Effector memory CD8-positive, alpha-beta T cell (primary cell): Measurements from ENCODE around the gene CREB5.

Experiments
- ATAC-seq: fragments of 150-1000 bp; cut with Tn5 transposase; replicated peaks from 2 replicates; pipeline ENCODE4 v1.10.0; 2021; ENCODE audit warnings: mild to moderate bottlenecking, moderate library complexity
- DNase-seq, 3 experiments: peaks; one replicate each; pipeline ENCODE4 v3.0.0; 2021
- H3K27ac Mint-ChIP-seq, 2 donors: one replicate each; pipeline ENCODE4 v1.8.0; 2022; ENCODE audit warnings: mild to moderate bottlenecking in 2 of 2, mixed read lengths in 2 of 2, moderate library complexity in 2 of 2
- H3K27me3 Mint-ChIP-seq, 2 donors: one replicate each; pipeline ENCODE4 v1.8.0; 2022; ENCODE audit warnings: mixed read lengths in 2 of 2
- H3K36me3 Mint-ChIP-seq: one replicate; pipeline ENCODE4 v1.8.0; 2022; ENCODE audit warnings: mild to moderate bottlenecking, moderate library complexity, mixed read lengths; ENCODE audit not compliant: insufficient read depth
- H3K4me1 Mint-ChIP-seq, 2 donors: one replicate each; pipeline ENCODE4 v1.8.0; 2022; ENCODE audit warnings: low read depth in 2 of 2, mixed read lengths in 2 of 2
- H3K4me3 Mint-ChIP-seq, 2 donors: one replicate each; pipeline ENCODE4 v1.8.0; 2022; ENCODE audit warnings: mild to moderate bottlenecking in 2 of 2, mixed read lengths in 2 of 2, moderate library complexity in 2 of 2
- H3K9me3 Mint-ChIP-seq, 2 donors: one replicate each; pipeline ENCODE4 v1.8.0; 2022; ENCODE audit warnings: mixed read lengths in 2 of 2

The CREB5 gene

DNA sequence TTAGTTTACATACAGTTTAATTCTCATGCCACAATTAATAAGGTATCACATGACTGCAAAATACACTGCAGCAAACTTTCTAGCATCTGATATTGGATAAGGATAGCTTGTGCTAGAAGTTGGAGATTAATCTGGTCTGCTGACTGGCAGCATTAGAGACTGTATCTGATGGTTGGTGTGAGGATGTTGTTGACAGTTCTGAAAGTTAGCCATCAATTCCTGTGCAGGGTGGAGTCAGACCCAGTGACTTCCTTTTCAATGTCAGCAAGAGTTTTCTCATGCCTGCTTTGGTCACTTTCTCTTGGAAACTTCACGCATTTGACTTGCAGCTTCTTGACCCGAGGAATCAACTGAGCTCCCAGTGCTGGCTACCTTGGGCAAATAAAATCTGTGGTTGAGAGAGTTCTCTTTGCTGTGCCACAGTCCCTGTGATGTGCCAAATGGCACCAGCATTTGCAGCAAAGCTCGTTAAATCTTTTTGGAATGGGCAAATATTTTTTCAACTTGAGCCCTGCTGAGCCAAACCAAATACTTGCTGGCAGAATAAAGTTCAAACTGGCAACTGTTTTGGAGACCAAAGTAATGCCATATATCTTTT is 312.8 kb downstream of the CREB5 start:
- ATAC-seq (no peak), DNase-seq (no peak)
- Mint-ChIP-seq H3K4me1 (no peaks in the 10 kb centered on the region), H3K4me3 (no peak overlapping the region), H3K9me3 (no peaks in the 10 kb centered on the region), H3K36me3 (no peaks in the 10 kb centered on the region), H3K27ac (no peak overlapping the region), H3K27me3 (peaks cover 0 to 4% of the 10 kb centered on the region in 2 donors)

GRCh38 chr7:28725911-28726310 is 313.6 kb downstream of the CREB5 start:
- no peaks in the 10 kb centered on the region for H3K4me1 Mint-ChIP-seq
- ATAC-seq (no peak), DNase-seq (no peak)
- no peak overlapping the region for H3K4me3 Mint-ChIP-seq
- H3K9me3 Mint-ChIP-seq = no peaks in the 10 kb centered on the region
- H3K27me3 Mint-ChIP-seq = no peaks in the 10 kb centered on the region
- no peak overlapping the region for H3K27ac Mint-ChIP-seq
- H3K36me3 Mint-ChIP-seq = no peaks in the 10 kb centered on the region

GRCh38 chr7:28726555-28726954 is 314.2 kb downstream of the CREB5 start:
- Mint-ChIP-seq H3K36me3 (no peaks in the 10 kb centered on the region), H3K4me3 (no peak overlapping the region), H3K4me1 (no peaks in the 10 kb centered on the region), H3K27me3 (no peaks in the 10 kb centered on the region), H3K27ac (no peak overlapping the region), H3K9me3 (no peaks in the 10 kb centered on the region)
- ATAC-seq (no peak), DNase-seq (no peak)

DNA sequence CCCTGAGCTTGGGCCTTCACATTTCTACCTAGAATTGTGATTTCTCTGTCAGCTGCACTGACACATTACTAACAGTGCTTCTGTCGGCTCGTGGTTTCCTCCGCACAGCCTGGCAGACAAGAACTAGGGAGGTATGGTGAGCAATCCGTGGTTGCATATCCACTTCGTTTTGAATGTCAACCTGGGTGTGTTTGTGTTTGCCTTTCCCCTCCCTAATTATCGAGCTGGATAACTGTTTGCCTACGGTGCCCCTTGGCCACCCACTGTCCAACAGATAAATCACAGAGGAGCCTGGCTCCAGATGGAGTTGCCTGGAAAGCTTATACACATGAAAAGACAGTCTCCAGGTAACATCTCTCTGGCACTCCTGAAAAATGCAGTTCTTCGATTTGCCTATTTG is 317.0 kb downstream of the CREB5 start:
- no peaks in the 10 kb centered on the region for H3K36me3 Mint-ChIP-seq
- no peak overlapping the region for H3K4me3 Mint-ChIP-seq
- ATAC-seq = no peak
- H3K27ac Mint-ChIP-seq = no peak overlapping the region
- H3K9me3 Mint-ChIP-seq = no peaks in the 10 kb centered on the region
- peaks cover 11 to 14% of the 10 kb centered on the region in 2 donors for H3K27me3 Mint-ChIP-seq
- H3K4me1 Mint-ChIP-seq = no peaks in the 10 kb centered on the region
- DNase-seq = no peak

- ATAC-seq = no peak
- H3K27me3 Mint-ChIP-seq = peaks cover 11 to 14% of the 10 kb centered on the region in 2 donors
- DNase-seq = no peak
Measured at GRCh38 chr7:28729727-28730126, 317.4 kb downstream of the CREB5 start.

DNA sequence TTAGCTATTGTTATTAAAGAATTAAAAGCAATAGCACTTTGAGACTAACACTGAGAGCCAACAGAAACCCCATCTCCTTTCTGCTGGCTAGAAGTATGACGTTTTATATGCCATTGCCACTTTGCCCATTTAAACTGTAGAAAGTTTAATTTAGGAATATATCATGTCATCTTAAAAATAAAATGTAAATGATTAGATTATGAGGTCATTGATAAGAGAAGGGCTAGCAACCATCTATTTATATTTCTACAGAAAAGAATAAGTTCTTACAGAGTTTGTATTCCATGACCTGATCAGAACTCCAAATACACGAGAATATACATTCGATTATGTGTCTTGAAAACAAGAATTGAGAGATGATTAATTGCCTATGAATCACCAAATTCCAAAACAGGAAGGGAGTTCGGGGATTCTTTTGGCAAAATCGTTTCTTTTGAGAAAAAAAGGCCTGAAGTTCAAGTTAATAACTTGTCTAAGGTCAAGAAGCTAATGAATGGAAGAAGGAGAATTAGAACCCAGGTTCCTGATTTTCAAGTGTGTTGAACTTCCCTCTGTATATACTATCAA is 318.9 kb downstream of the CREB5 start:
- no peaks in the 10 kb centered on the region for H3K4me1 Mint-ChIP-seq
- H3K27ac Mint-ChIP-seq = no peak overlapping the region
- peaks cover 11 to 14% of the 10 kb centered on the region in 2 donors for H3K27me3 Mint-ChIP-seq
- DNase-seq (no peak), ATAC-seq (no peak)
- H3K9me3 Mint-ChIP-seq = no peaks in the 10 kb centered on the region
- no peaks in the 10 kb centered on the region for H3K36me3 Mint-ChIP-seq
- no peak overlapping the region for H3K4me3 Mint-ChIP-seq

More at GRCh38 chr7:28729727-28730126, 317.4 kb downstream of the CREB5 start:
- Mint-ChIP-seq H3K36me3 (no peaks in the 10 kb centered on the region), H3K4me1 (no peaks in the 10 kb centered on the region), H3K4me3 (no peak overlapping the region), H3K9me3 (no peaks in the 10 kb centered on the region), H3K27ac (no peak overlapping the region)

GRCh38 chr7:28732071-28732869 is 320.0 kb downstream of the CREB5 start:
- H3K4me3 Mint-ChIP-seq = no peak overlapping the region
- H3K27ac Mint-ChIP-seq = no peak overlapping the region
- ATAC-seq (no peak), DNase-seq (no peak)
- H3K36me3 Mint-ChIP-seq = no peaks in the 10 kb centered on the region
- no peaks in the 10 kb centered on the region for H3K9me3 Mint-ChIP-seq
- no peaks in the 10 kb centered on the region for H3K4me1 Mint-ChIP-seq
- H3K27me3 Mint-ChIP-seq = peaks cover 19 to 21% of the 10 kb centered on the region in 2 donors

DNA sequence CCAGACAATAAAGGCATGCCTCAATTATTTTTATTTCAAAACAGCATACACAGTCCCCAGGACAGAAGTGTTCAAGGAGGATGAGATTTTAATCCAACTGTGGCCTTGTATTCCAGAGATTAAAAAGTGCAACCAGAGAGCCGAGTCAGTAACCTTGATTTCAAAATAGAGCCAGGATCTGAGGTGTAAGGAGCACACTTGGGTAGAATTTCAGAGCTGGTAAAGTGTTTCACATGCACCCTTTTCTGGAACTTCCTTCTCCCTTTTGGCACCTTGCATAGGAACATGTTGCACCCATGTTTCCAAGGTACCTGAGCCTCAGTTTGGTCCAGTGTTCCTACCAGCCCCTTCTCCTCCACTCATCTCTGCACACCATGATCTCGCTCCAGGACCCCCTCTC is 320.7 kb downstream of the CREB5 start:
- no peak for DNase-seq
- H3K27ac Mint-ChIP-seq = no peak overlapping the region
- H3K27me3 Mint-ChIP-seq = peaks cover 19 to 21% of the 10 kb centered on the region in 2 donors
- H3K4me1 Mint-ChIP-seq = no peaks in the 10 kb centered on the region
- H3K36me3 Mint-ChIP-seq = no peaks in the 10 kb centered on the region
- no peak for ATAC-seq
- no peak overlapping the region for H3K4me3 Mint-ChIP-seq
- H3K9me3 Mint-ChIP-seq = no peaks in the 10 kb centered on the region

- no peaks in the 10 kb centered on the region for H3K4me1 Mint-ChIP-seq
- H3K36me3 Mint-ChIP-seq = peaks cover 3% of the 10 kb centered on the region
- no peak overlapping the region for H3K4me3 Mint-ChIP-seq
- H3K27ac Mint-ChIP-seq = no peak overlapping the region
- no peaks in the 10 kb centered on the region for H3K9me3 Mint-ChIP-seq
- ATAC-seq (no peak), DNase-seq (no peak)
- peaks cover 11 to 17% of the 10 kb centered on the region in 2 donors for H3K27me3 Mint-ChIP-seq
Measured at GRCh38 chr7:28738412-28738811, 326.1 kb downstream of the CREB5 start.

GRCh38 chr7:28739128-28739527 is 326.8 kb downstream of the CREB5 start:
- DNase-seq (no peak), ATAC-seq (no peak)
- Mint-ChIP-seq H3K4me3 (no peak overlapping the region), H3K9me3 (no peaks in the 10 kb centered on the region), H3K27ac (no peak overlapping the region), H3K27me3 (peaks cover 8 to 14% of the 10 kb centered on the region in 2 donors), H3K4me1 (no peaks in the 10 kb centered on the region), H3K36me3 (peaks cover 3% of the 10 kb centered on the region)

DNA sequence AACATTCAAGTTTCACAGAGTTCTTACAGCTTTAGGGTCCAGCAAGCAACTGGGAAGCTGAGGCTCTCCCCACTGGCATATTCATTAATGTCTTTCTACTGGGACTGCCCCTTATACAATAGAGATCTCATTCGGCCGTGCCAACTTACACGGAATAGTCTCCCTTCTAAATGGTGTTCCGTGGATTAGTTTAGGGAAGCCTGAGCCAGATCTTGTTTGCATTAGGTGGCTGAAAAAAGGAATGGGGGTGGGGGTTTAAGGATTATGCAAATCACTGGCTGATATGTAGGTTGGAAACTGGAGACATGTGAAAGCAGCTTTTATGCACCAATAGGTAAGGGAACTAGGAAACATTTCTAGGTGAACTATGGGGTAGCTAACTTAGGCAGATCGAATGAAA is 327.5 kb downstream of the CREB5 start:
- no peak overlapping the region for H3K27ac Mint-ChIP-seq
- ATAC-seq (no peak), DNase-seq (no peak)
- no peaks in the 10 kb centered on the region for H3K9me3 Mint-ChIP-seq
- H3K27me3 Mint-ChIP-seq = peaks cover 8 to 14% of the 10 kb centered on the region in 2 donors
- no peak overlapping the region for H3K4me3 Mint-ChIP-seq
- H3K36me3 Mint-ChIP-seq = peaks cover 3% of the 10 kb centered on the region
- no peaks in the 10 kb centered on the region for H3K4me1 Mint-ChIP-seq

DNA sequence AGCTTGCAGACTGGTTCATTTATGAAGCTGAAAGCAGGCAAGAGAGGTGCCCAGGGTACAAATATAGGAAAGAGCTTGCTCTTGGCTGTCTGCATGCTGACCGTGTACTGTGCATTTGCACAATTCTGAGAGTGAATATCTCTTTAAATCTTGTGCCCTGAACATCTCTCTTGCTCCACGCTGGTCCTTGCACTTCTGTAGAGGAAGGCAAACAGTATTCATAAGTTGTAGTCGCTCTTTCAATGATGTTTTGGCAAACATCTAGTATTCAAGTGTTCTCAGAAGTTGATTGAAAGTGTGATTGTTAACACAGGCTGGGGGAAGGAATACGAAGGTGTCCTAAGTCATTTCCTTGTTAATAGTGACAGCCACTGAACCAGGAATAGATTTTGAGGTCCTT is 332.6 kb downstream of the CREB5 start:
- H3K36me3 Mint-ChIP-seq = peaks cover 3% of the 10 kb centered on the region

DNA sequence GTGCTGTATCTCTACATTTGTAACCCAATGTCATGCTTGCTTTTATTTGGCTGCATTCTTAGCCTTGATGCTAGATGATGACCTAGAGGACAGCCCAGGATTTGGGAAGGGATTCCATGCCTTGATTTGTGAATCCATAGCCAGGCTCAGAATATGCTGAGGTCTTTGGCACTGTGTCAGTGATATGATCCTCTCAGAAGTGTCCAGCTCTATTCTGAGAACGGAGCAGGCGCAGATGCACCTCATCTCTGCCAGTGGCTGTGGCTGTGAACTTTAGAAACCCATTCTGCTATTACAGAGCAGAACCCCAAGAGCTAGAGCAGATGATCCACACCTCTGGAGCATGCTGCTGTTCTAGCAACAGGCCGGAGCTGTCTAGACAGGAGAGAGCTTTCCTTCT is 333.0 kb downstream of the CREB5 start:
- no peak for DNase-seq
- Mint-ChIP-seq H3K27me3 (peaks cover 0 to 9% of the 10 kb centered on the region in 2 donors), H3K27ac (no peak overlapping the region), H3K4me1 (no peaks in the 10 kb centered on the region), H3K9me3 (no peaks in the 10 kb centered on the region), H3K36me3 (peaks cover 3% of the 10 kb centered on the region), H3K4me3 (no peak overlapping the region)
- ATAC-seq = no peak

More for the DNA sequence above, 332.6 kb downstream of the CREB5 start:
- Mint-ChIP-seq H3K27me3 (peaks cover 0 to 11% of the 10 kb centered on the region in 2 donors), H3K4me1 (no peaks in the 10 kb centered on the region), H3K4me3 (no peak overlapping the region), H3K9me3 (no peaks in the 10 kb centered on the region), H3K27ac (no peak overlapping the region)
- no peak for ATAC-seq
- DNase-seq = no peak

GRCh38 chr7:28747404-28747803 is 335.1 kb downstream of the CREB5 start:
- Mint-ChIP-seq H3K27me3 (peaks cover 0 to 9% of the 10 kb centered on the region in 2 donors), H3K4me3 (no peak overlapping the region), H3K36me3 (peaks cover 3% of the 10 kb centered on the region), H3K27ac (no peak overlapping the region), H3K4me1 (no peaks in the 10 kb centered on the region), H3K9me3 (no peaks in the 10 kb centered on the region)
- DNase-seq = no peak
- no peak for ATAC-seq
